ENCODE results near the gene PREX1. TPM values are rescaled to one million over a fixed set of nuclear protein-coding genes. Genes with fewer than 3 reads are reported as not detected.

PREX1 gene
- total RNA-seq, 1 donor: 14.1 TPM

GRCh38 chr20:48718786-48719578, 108.8 kb downstream of the PREX1 start:
- Histone ChIP-seq H3K27me3 (ENCODE audit: insufficient read depth, low read length) (no peaks in the 10 kb centered on the region), H3K27ac (ENCODE audit: low read depth, low read length) (no peak overlapping the region), H3K36me3 (ENCODE audit: insufficient read depth, low read length) (no peaks in the 10 kb centered on the region), H3K4me1 (ENCODE audit: insufficient read depth, low read length) (peaks cover 29% of the 10 kb centered on the region), H3K4me3 (ENCODE audit: insufficient read depth, low read length) (no peak overlapping the region), H3K9me3 (ENCODE audit: low read depth, low read length) (no peaks in the 10 kb centered on the region), H3K79me2 (ENCODE audit: insufficient read depth, low read length) (no peaks in the 10 kb centered on the region), H4K20me1 (ENCODE audit: insufficient read depth, low read length) (peaks cover 4% of the 10 kb centered on the region), H2AFZ (ENCODE audit: low read length) (no peak overlapping the region), H3K4me2 (ENCODE audit: insufficient read depth, low read length) (no peak overlapping the region)
- no peak for TF ChIP-seq CTCF (IDR thresholded peaks at IDR 0.05; ENCODE audit: extremely low read depth, low read depth, low read length)
- no peak for DNase-seq (ENCODE audit: insufficient read length, low spot score, missing footprints)

- no peak for TF ChIP-seq CTCF (IDR thresholded peaks at IDR 0.05; ENCODE audit: extremely low read depth, low read depth, low read length)
These were observed 110.0 kb downstream of the PREX1 start for GRCh38 chr20:48717680-48718223.

GRCh38 chr20:48717095-48717672, 110.6 kb downstream of the PREX1 start:
- Histone ChIP-seq H3K9me3 (ENCODE audit: low read depth, low read length) (no peaks in the 10 kb centered on the region), H3K79me2 (ENCODE audit: insufficient read depth, low read length) (no peaks in the 10 kb centered on the region), H3K4me3 (ENCODE audit: insufficient read depth, low read length) (no peak overlapping the region), H3K27me3 (ENCODE audit: insufficient read depth, low read length) (no peaks in the 10 kb centered on the region), H3K4me1 (ENCODE audit: insufficient read depth, low read length) (peaks cover 11% of the 10 kb centered on the region), H3K36me3 (ENCODE audit: insufficient read depth, low read length) (no peaks in the 10 kb centered on the region), H3K4me2 (ENCODE audit: insufficient read depth, low read length) (no peak overlapping the region), H3K27ac (ENCODE audit: low read depth, low read length) (no peak overlapping the region), H2AFZ (ENCODE audit: low read length) (no peak overlapping the region), H4K20me1 (ENCODE audit: insufficient read depth, low read length) (peaks cover 4% of the 10 kb centered on the region)
- no peak for TF ChIP-seq CTCF (IDR thresholded peaks at IDR 0.05; ENCODE audit: extremely low read depth, low read depth, low read length)
- no peak for DNase-seq (ENCODE audit: insufficient read length, low spot score, missing footprints)

More at GRCh38 chr20:48717680-48718223, 110.0 kb downstream of the PREX1 start:
- no peaks in the 10 kb centered on the region for H3K27me3 ChIP-seq (ENCODE audit: insufficient read depth, low read length)
- H3K9me3 ChIP-seq (ENCODE audit: low read depth, low read length): no peaks in the 10 kb centered on the region
- peaks cover 17% of the 10 kb centered on the region for H3K4me1 ChIP-seq (ENCODE audit: insufficient read depth, low read length)
- H3K36me3 ChIP-seq (ENCODE audit: insufficient read depth, low read length): no peaks in the 10 kb centered on the region
- no peak overlapping the region for H3K4me3 ChIP-seq (ENCODE audit: insufficient read depth, low read length)
- DNase-seq (ENCODE audit: insufficient read length, low spot score, missing footprints): no peak
- H2AFZ ChIP-seq (ENCODE audit: low read length): no peak overlapping the region
- peaks cover 4% of the 10 kb centered on the region for H4K20me1 ChIP-seq (ENCODE audit: insufficient read depth, low read length)
- no peaks in the 10 kb centered on the region for H3K79me2 ChIP-seq (ENCODE audit: insufficient read depth, low read length)
- no peak overlapping the region for H3K27ac ChIP-seq (ENCODE audit: low read depth, low read length)
- H3K4me2 ChIP-seq (ENCODE audit: insufficient read depth, low read length): no peak overlapping the region

GRCh38 chr20:48716541-48716940, 111.3 kb downstream of the PREX1 start:
- no peak for TF ChIP-seq CTCF (IDR thresholded peaks at IDR 0.05; ENCODE audit: extremely low read depth, low read depth, low read length)
- H3K79me2 ChIP-seq (ENCODE audit: insufficient read depth, low read length): no peaks in the 10 kb centered on the region
- no peaks in the 10 kb centered on the region for H3K36me3 ChIP-seq (ENCODE audit: insufficient read depth, low read length)
- DNase-seq (ENCODE audit: insufficient read length, low spot score, missing footprints): no peak
- H3K4me1 ChIP-seq (ENCODE audit: insufficient read depth, low read length): peaks cover 5% of the 10 kb centered on the region
- H4K20me1 ChIP-seq (ENCODE audit: insufficient read depth, low read length): peaks cover 4% of the 10 kb centered on the region
- H3K27me3 ChIP-seq (ENCODE audit: insufficient read depth, low read length): no peaks in the 10 kb centered on the region
- H2AFZ ChIP-seq (ENCODE audit: low read length): no peak overlapping the region
- H3K4me2 ChIP-seq (ENCODE audit: insufficient read depth, low read length): no peak overlapping the region
- H3K9me3 ChIP-seq (ENCODE audit: low read depth, low read length): no peaks in the 10 kb centered on the region
- no peak overlapping the region for H3K4me3 ChIP-seq (ENCODE audit: insufficient read depth, low read length)
- H3K27ac ChIP-seq (ENCODE audit: low read depth, low read length): no peak overlapping the region

All from osteoblast (primary cell).